HL-60 (cell line): ENCODE measurements around the gene USF2.

Experiments
- DNase-seq, 2 experiments: peaks; one replicate each; pipeline ENCODE4 v3.0.0-alpha.2; 2010 to 2020; ENCODE audit warnings: low read depth in 1 of 2, low spot score in 1 of 2
- H3K27ac ChIP-seq: fragments of 250-450 bp; sonication (Bioruptor Pico); replicated peaks from 2 replicates; pipeline ENCODE4 v1.5.1; 2020; ENCODE audit warnings: mild to moderate bottlenecking, moderate library complexity
- H3K27me3 ChIP-seq: fragments of 250-450 bp; sonication (Bioruptor Pico); 2 replicates; pipeline ENCODE4 v1.5.1; 2021; ENCODE audit warnings: mild to moderate bottlenecking, moderate library complexity; ENCODE audit not compliant: insufficient read depth, poor library complexity, severe bottlenecking
- H3K4me3 ChIP-seq: replicated peaks from 2 replicates; pipeline ENCODE4 v1.5.1; 2011; ENCODE audit warnings: mild to moderate bottlenecking, control low read depth, low read length; ENCODE audit not compliant: insufficient read depth
- CTCF ChIP-seq: IDR thresholded peaks from one replicate; pipeline ENCODE4 v1.5.1; 2011; ENCODE audit warnings: low read length, control low read depth, inconsistent platforms; ENCODE audit not compliant: insufficient read depth
- GABPA ChIP-seq: IDR thresholded peaks from 2 replicates; pipeline ENCODE4 v1.6.1; 2012; ENCODE audit warnings: low read depth
- POLR2AphosphoS5 ChIP-seq: IDR thresholded peaks from 2 replicates; pipeline ENCODE4 v1.6.1; 2012; ENCODE audit warnings: low read depth
- SPI1 ChIP-seq: IDR thresholded peaks from 2 replicates; pipeline ENCODE4 v1.6.1; 2012; ENCODE audit warnings: low read depth, mild to moderate bottlenecking, borderline replicate concordance
- TF ChIP-seq, protein P1 (sequence below): IDR thresholded peaks from 2 replicates; pipeline ENCODE4 v1.6.1; 2012; ENCODE audit warnings: low read depth; ENCODE audit not compliant: insufficient replicate concordance

Gene USF2

GRCh38 chr19:35311901-35312665, 43.3 kb downstream of the USF2 start:
- Histone ChIP-seq H3K4me3 (no peak overlapping the region), H3K27ac (no peak overlapping the region), H3K27me3 (no peaks in the 10 kb centered on the region)
- no peak for TF ChIP-seq GABPA
- TF ChIP-seq, protein P1, sequence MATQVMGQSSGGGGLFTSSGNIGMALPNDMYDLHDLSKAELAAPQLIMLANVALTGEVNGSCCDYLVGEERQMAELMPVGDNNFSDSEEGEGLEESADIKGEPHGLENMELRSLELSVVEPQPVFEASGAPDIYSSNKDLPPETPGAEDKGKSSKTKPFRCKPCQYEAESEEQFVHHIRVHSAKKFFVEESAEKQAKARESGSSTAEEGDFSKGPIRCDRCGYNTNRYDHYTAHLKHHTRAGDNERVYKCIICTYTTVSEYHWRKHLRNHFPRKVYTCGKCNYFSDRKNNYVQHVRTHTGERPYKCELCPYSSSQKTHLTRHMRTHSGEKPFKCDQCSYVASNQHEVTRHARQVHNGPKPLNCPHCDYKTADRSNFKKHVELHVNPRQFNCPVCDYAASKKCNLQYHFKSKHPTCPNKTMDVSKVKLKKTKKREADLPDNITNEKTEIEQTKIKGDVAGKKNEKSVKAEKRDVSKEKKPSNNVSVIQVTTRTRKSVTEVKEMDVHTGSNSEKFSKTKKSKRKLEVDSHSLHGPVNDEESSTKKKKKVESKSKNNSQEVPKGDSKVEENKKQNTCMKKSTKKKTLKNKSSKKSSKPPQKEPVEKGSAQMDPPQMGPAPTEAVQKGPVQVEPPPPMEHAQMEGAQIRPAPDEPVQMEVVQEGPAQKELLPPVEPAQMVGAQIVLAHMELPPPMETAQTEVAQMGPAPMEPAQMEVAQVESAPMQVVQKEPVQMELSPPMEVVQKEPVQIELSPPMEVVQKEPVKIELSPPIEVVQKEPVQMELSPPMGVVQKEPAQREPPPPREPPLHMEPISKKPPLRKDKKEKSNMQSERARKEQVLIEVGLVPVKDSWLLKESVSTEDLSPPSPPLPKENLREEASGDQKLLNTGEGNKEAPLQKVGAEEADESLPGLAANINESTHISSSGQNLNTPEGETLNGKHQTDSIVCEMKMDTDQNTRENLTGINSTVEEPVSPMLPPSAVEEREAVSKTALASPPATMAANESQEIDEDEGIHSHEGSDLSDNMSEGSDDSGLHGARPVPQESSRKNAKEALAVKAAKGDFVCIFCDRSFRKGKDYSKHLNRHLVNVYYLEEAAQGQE: no peak
- TF ChIP-seq CTCF: no peak
- no peak for TF ChIP-seq SPI1
- TF ChIP-seq POLR2AphosphoS5: no peak
- DNase-seq: no peak

GRCh38 chr19:35313587-35313986, 44.8 kb downstream of the USF2 start:
- TF ChIP-seq, protein P1: no peak
- TF ChIP-seq POLR2AphosphoS5: no peak
- no peak for TF ChIP-seq GABPA
- TF ChIP-seq SPI1: no peak
- no peak for TF ChIP-seq CTCF
- Histone ChIP-seq H3K4me3 (no peak overlapping the region), H3K27ac (no peak overlapping the region), H3K27me3 (no peaks in the 10 kb centered on the region)
- DNase-seq: no peak

DNA sequence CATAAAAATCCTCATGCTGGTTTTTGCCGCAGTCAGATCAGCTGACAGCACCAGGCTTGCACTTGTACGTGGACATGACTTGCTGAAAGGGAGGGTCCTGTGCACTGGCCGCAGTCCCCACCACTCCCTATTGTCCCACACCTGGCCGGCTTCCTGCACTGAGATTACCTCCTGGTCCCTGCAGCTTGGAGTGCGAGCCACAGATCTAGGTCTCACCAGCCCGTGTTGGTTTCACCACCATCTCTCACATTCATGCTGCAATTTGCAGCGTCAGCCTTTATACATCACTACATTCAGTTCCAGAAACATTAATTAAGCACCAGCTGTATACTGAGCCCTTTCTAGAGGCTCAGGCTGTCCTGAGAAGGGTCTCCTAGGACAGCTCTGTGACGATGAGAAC, 45.3 kb downstream of the USF2 start:
- Histone ChIP-seq H3K4me3 (no peak overlapping the region), H3K27ac (no peak overlapping the region), H3K27me3 (no peaks in the 10 kb centered on the region)
- TF ChIP-seq GABPA (no peak), POLR2AphosphoS5 (no peak), CTCF (no peak), SPI1 (no peak)
- TF ChIP-seq, protein P1: no peak
- no peak for DNase-seq
